ENCODE data around the gene IDI2. TPM values are rescaled to one million over a fixed set of nuclear protein-coding genes. Genes with fewer than 3 reads are reported as not detected.
A peak's percentile ranks its signal among the peaks of the same experiment; 100 is the strongest.

The IDI2 gene
- total RNA-seq, 1 experiment from 2014 or later = not detected

DNA sequence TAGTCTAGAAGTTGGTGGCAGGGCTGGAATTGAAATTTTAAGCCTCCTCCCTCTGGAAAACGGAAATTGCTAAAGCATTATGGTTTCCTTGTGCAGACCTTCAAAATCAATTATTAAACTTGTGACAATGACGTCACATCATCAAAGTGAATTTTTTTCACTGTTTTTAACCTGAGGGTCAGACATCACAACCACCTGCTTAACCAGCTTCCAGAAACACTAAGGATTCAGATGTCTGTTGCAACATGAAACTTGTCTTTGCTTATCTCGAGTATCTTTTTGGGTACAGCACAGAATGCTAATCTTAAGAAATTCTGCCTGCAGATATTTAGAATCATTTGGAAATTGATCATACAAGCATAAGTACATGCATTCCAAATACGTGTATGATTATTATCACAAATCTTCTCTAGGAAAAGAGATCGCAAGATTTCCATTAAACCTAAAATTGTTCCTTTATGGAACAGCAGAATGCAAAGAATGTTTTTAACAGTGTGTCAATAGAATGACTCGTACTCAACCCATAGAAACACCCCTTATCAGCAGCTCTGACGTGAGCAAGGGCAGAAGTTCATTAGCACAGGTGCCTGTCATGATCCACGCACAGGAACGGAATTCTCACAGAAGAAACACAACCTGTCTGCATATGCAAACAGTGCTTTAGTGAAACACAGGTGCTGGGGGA, 41.5 kb downstream of the IDI2 start:
- Histone ChIP-seq H2AFZ (ENCODE audit: low read depth, low read length, poor library complexity, severe bottlenecking) (no peak overlapping the region), H3K27ac (ENCODE audit: low read depth, low read length) (no peak overlapping the region), H3K9ac (ENCODE audit: low read length) (no peak overlapping the region), H3K4me2 (ENCODE audit: low read length) (peak overlapping the region; percentile 2; the same call in 1 of the 2 replicates), H3K4me3 (replicated peaks in 1 of 2; ENCODE audit: low read depth in 1 of 2, low read length in 2 of 2) (no peak overlapping the region), H4K20me1 (ENCODE audit: insufficient read depth) (no peaks in the 10 kb centered on the region), H3K9me3 (ENCODE audit: control insufficient read depth in 1 of 2, insufficient read depth in 1 of 2, low read depth in 1 of 2, low read length in 2 of 2) (peaks cover 7 to 12% of the 10 kb centered on the region in 2 experiments; a peak in 2 of 4 replicates), H3K36me3 (ENCODE audit: control insufficient read depth in 1 of 2, insufficient read depth in 2 of 2, low read length in 2 of 2) (no peaks in the 10 kb centered on the region; a peak in 1 of 4 replicates), H3K27me3 (ENCODE audit: insufficient read depth, low read length) (no peaks in the 10 kb centered on the region), H3K79me2 (ENCODE audit: insufficient read depth, low read length) (peaks cover 21% of the 10 kb centered on the region), H3K9me2 (ENCODE audit: insufficient read depth) (no peaks in the 10 kb centered on the region), H3K4me1 (ENCODE audit: control insufficient read depth in 1 of 2, insufficient read depth in 2 of 2, low read length in 2 of 2) (peaks cover 7 to 27% of the 10 kb centered on the region in 2 experiments)
- TF ChIP-seq ZFX (IDR thresholded peaks at IDR 0.05) = no peak
- TF ChIP-seq EZH2 (IDR thresholded peaks at IDR 0.05) = no peak
- no peak for TF ChIP-seq YY1 (IDR thresholded peaks at IDR 0.05; ENCODE audit: extremely low read depth, insufficient replicate concordance, low read depth, low read length)
- TF ChIP-seq ZNF274 (IDR thresholded peaks at IDR 0.05; ENCODE audit: low read depth, low read length) = no peak
- TF ChIP-seq SIN3A (IDR thresholded peaks at IDR 0.05; ENCODE audit: low read depth) = no peak
- no peak for TF ChIP-seq POLR2AphosphoS5 (IDR thresholded peaks at IDR 0.05; ENCODE audit: low read depth, low read length)
- TF ChIP-seq CEBPB (IDR thresholded peaks at IDR 0.05; ENCODE audit: low read depth) = no peak
- TF ChIP-seq, protein P1, sequence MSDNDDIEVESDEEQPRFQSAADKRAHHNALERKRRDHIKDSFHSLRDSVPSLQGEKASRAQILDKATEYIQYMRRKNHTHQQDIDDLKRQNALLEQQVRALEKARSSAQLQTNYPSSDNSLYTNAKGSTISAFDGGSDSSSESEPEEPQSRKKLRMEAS (IDR thresholded peaks at IDR 0.05) = no peak
- TF ChIP-seq, protein P2, sequence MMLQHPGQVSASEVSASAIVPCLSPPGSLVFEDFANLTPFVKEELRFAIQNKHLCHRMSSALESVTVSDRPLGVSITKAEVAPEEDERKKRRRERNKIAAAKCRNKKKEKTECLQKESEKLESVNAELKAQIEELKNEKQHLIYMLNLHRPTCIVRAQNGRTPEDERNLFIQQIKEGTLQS (IDR thresholded peaks at IDR 0.05) = no peak
- no peak for TF ChIP-seq RAD21 (IDR thresholded peaks at IDR 0.05; ENCODE audit: low read depth)
- TF ChIP-seq, protein P3, sequence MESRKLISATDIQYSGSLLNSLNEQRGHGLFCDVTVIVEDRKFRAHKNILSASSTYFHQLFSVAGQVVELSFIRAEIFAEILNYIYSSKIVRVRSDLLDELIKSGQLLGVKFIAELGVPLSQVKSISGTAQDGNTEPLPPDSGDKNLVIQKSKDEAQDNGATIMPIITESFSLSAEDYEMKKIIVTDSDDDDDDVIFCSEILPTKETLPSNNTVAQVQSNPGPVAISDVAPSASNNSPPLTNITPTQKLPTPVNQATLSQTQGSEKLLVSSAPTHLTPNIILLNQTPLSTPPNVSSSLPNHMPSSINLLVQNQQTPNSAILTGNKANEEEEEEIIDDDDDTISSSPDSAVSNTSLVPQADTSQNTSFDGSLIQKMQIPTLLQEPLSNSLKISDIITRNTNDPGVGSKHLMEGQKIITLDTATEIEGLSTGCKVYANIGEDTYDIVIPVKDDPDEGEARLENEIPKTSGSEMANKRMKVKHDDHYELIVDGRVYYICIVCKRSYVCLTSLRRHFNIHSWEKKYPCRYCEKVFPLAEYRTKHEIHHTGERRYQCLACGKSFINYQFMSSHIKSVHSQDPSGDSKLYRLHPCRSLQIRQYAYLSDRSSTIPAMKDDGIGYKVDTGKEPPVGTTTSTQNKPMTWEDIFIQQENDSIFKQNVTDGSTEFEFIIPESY (IDR thresholded peaks at IDR 0.05; ENCODE audit: extremely low read depth, insufficient replicate concordance, low read length) = no peak
- no peak for TF ChIP-seq SP1 (IDR thresholded peaks at IDR 0.05; ENCODE audit: low read depth)
- TF ChIP-seq FOSL1 (IDR thresholded peaks at IDR 0.05; ENCODE audit: low read depth) = no peak
- TF ChIP-seq EZH2phosphoT487 (IDR thresholded peaks at IDR 0.05; ENCODE audit: borderline replicate concordance) = no peak
- no peak for TF ChIP-seq POLR2A (IDR thresholded peaks at IDR 0.05; ENCODE audit: borderline replicate concordance, extremely low read depth, insufficient read depth, insufficient read length)
- TF ChIP-seq JUND (IDR thresholded peaks at IDR 0.05) = no peak
- BruUV-seq (replicated peaks) = no TSS peak
- DNase-seq (ENCODE audit: low read depth, low spot score) (no peak), ATAC-seq (no peak)
- ChIA-PET CTCF (no interaction called here), RAD21 (ENCODE audit: low non-redundant PET in 1 of 2, low total read pairs in 2 of 2, uncharacterized antibody in 2 of 2, unreplicated experiment in 2 of 2) (no interaction called here), POLR2A (no interaction called here)
- intact Hi-C loops (cut with micrococcal nuclease) = no loop called here
